ENCODE results near the gene ABR. TPM values are rescaled to one million over a fixed set of nuclear protein-coding genes. Genes with fewer than 3 reads are reported as not detected.

The ABR gene
- total RNA-seq, 1 experiment from 2014 or later: 35.4 TPM

- no peak overlapping the region for H3K27ac ChIP-seq (ENCODE audit: low read length)
- no peaks in the 10 kb centered on the region for H3K9me3 ChIP-seq (ENCODE audit: low read length)
- H3K9ac ChIP-seq (ENCODE audit: low read length): peak overlapping the region; percentile 58
- H2AFZ ChIP-seq (ENCODE audit: low read length): peak overlapping the region; percentile 86
- H3F3A ChIP-seq (ENCODE audit: low read length, unreplicated experiment): no peaks in the 10 kb centered on the region
- DNase-seq (no peak), ATAC-seq (peak; percentile 27)
- no peaks in the 10 kb centered on the region for H4K20me1 ChIP-seq (ENCODE audit: low read length)
- H3K4me2 ChIP-seq (ENCODE audit: low read length): peak overlapping the region; percentile 80
- no peaks in the 10 kb centered on the region for H3K79me2 ChIP-seq (ENCODE audit: low read length)
- ChIA-PET POLR2A (ENCODE audit: unreplicated experiment) (no interaction called here), CTCF (no interaction called here)
- intact Hi-C loops (cut with micrococcal nuclease): no loop called here
- BruUV-seq (replicated peaks): no TSS peak
- no peaks in the 10 kb centered on the region for H3K27me3 ChIP-seq (ENCODE audit: low read length)
- H3K4me3 ChIP-seq (ENCODE audit: low read length): peak overlapping the region; percentile 68
- H3K9me2 ChIP-seq (replicated peaks; ENCODE audit: low read length): no peaks in the 10 kb centered on the region
- TF ChIP-seq EZH2phosphoT487 (IDR thresholded peaks at IDR 0.05; ENCODE audit: borderline replicate concordance, low read length) (no peak), CTCF (conservative IDR thresholded peaks at IDR 0.05; ENCODE audit: low read depth, low read length) (no peak), EZH2 (IDR thresholded peaks at IDR 0.05; ENCODE audit: low read length, unreplicated experiment) (no peak)
- no peaks in the 10 kb centered on the region for H3K36me3 ChIP-seq (ENCODE audit: low read depth, low read length)
- peaks cover 5% of the 10 kb centered on the region; the same call in 1 of the 2 replicates for H3K4me1 ChIP-seq (ENCODE audit: insufficient read depth, low read length)
Observed at GRCh38 chr17:1203967-1204291, 24.1 kb upstream of the ABR start.

- DNase-seq: peak; percentile 56
- POLR2A ChIA-PET (ENCODE audit: unreplicated experiment): no interaction called here
Observed at GRCh38 chr17:1203111-1203966, 23.6 kb upstream of the ABR start.

More at GRCh38 chr17:1203111-1203966, 23.6 kb upstream of the ABR start:
- peak overlapping the region; percentile 58 for H3K9ac ChIP-seq (ENCODE audit: low read length)
- no peak overlapping the region for H3K27ac ChIP-seq (ENCODE audit: low read length)
- no peak for TF ChIP-seq CTCF (conservative IDR thresholded peaks at IDR 0.05; ENCODE audit: low read depth, low read length)
- TF ChIP-seq EZH2 (IDR thresholded peaks at IDR 0.05; ENCODE audit: low read length, unreplicated experiment): no peak
- no peak for TF ChIP-seq EZH2phosphoT487 (IDR thresholded peaks at IDR 0.05; ENCODE audit: borderline replicate concordance, low read length)
- no peaks in the 10 kb centered on the region for H4K20me1 ChIP-seq (ENCODE audit: low read length)
- no peaks in the 10 kb centered on the region for H3K36me3 ChIP-seq (ENCODE audit: low read depth, low read length)
- ATAC-seq: peak; percentile 63
- no peaks in the 10 kb centered on the region for H3K9me3 ChIP-seq (ENCODE audit: low read length)
- TSS peak; percentile 56 for BruUV-seq (replicated peaks)
- H3K4me3 ChIP-seq (ENCODE audit: low read length): peak overlapping the region; percentile 68
- H3K4me1 ChIP-seq (ENCODE audit: insufficient read depth, low read length): peaks cover 5% of the 10 kb centered on the region; the same call in 1 of the 2 replicates
- peak overlapping the region; percentile 80 for H3K4me2 ChIP-seq (ENCODE audit: low read length)
- H3K79me2 ChIP-seq (ENCODE audit: low read length): no peaks in the 10 kb centered on the region
- H3F3A ChIP-seq (ENCODE audit: low read length, unreplicated experiment): no peaks in the 10 kb centered on the region
- no peaks in the 10 kb centered on the region for H3K27me3 ChIP-seq (ENCODE audit: low read length)
- no peaks in the 10 kb centered on the region for H3K9me2 ChIP-seq (replicated peaks; ENCODE audit: low read length)
- H2AFZ ChIP-seq (ENCODE audit: low read length): peak overlapping the region; percentile 86
- CTCF ChIA-PET: no interaction called here
- intact Hi-C loops (cut with micrococcal nuclease): no loop called here
